ENCODE results near the gene GCAT.

GRCh38 chr22:37796079-37796478, 11.7 kb upstream of the GCAT start:
- no peak for TF ChIP-seq OSR1 (CRISPR knock-in tag; IDR thresholded peaks at IDR 0.05)
- TF ChIP-seq PPARA (CRISPR knock-in tag; IDR thresholded peaks at IDR 0.05; ENCODE audit: borderline replicate concordance): no peak
- TF ChIP-seq PATZ1 (CRISPR knock-in tag; IDR thresholded peaks at IDR 0.05; ENCODE audit: borderline replicate concordance): no peak
- TF ChIP-seq ZNF8 (CRISPR knock-in tag; IDR thresholded peaks at IDR 0.05): no peak
- TF ChIP-seq BACH2 (CRISPR knock-in tag; IDR thresholded peaks at IDR 0.05; ENCODE audit: borderline replicate concordance): no peak
- no peak for TF ChIP-seq ARNTL (CRISPR knock-in tag; IDR thresholded peaks at IDR 0.05; ENCODE audit: borderline replicate concordance, low read depth)
- TF ChIP-seq TOX (CRISPR knock-in tag; IDR thresholded peaks at IDR 0.05; ENCODE audit: borderline replicate concordance): no peak
- no peak for TF ChIP-seq GLIS3 (CRISPR knock-in tag; IDR thresholded peaks at IDR 0.05)
- TF ChIP-seq SNAI2 (CRISPR knock-in tag; IDR thresholded peaks at IDR 0.05): no peak

All from SK-N-SH treated with all-trans-retinoic acid at 6 μM for 48 hours (cell line).